Ovary (tissue), 3 donors: ENCODE data around the gene ERC1.

Experiments
- EP300 ChIP-seq: sonication (generic); formaldehyde crosslinking; IDR thresholded peaks from one replicate; pipeline ENCODE4 v1.6.1; 2017; ENCODE audit warnings: antibody characterized with exemption
- POLR2A ChIP-seq: fragments of 450-650 bp; IDR thresholded peaks from one replicate; pipeline ENCODE4 v1.6.1; 2017; ENCODE audit warnings: antibody characterized with exemption, mild to moderate bottlenecking, moderate library complexity
- TF ChIP-seq, protein P1 (sequence below), 3 donors: fragments of 450-650 bp in 2 of 3; fragments of 200-600 bp in 1 of 3; IDR thresholded peaks; one replicate each; pipeline versions ENCODE4 v1.5.1 to v1.8.0; 2016 to 2022; ENCODE audit warnings: antibody characterized with exemption in 3 of 3, mild to moderate bottlenecking in 1 of 3
- donor health status: DM: no; HTN: no; CAD: no.

DNA sequence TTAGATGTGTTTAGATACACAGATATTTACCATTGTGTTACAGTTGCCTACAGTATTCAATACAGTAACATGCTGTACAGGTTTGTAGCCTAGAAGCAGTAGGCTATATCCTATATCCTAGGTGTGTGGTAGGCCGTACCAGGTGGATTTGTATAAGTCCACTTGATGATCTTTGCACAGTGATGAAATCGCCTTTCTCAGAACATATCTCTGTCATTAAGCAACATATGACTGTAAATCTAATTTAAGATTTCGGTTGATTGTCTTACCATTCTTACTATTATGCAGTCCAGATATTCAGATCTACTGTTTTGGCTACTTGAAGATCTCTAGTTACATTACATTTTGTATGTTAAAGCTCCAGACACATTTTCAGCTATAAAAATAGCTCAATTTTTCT, 39.8 kb downstream of the ERC1 start:
- TF ChIP-seq, protein P1, sequence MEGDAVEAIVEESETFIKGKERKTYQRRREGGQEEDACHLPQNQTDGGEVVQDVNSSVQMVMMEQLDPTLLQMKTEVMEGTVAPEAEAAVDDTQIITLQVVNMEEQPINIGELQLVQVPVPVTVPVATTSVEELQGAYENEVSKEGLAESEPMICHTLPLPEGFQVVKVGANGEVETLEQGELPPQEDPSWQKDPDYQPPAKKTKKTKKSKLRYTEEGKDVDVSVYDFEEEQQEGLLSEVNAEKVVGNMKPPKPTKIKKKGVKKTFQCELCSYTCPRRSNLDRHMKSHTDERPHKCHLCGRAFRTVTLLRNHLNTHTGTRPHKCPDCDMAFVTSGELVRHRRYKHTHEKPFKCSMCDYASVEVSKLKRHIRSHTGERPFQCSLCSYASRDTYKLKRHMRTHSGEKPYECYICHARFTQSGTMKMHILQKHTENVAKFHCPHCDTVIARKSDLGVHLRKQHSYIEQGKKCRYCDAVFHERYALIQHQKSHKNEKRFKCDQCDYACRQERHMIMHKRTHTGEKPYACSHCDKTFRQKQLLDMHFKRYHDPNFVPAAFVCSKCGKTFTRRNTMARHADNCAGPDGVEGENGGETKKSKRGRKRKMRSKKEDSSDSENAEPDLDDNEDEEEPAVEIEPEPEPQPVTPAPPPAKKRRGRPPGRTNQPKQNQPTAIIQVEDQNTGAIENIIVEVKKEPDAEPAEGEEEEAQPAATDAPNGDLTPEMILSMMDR (IDR thresholded peaks at IDR 0.05), result no peak
- TF ChIP-seq EP300, result no peak
- TF ChIP-seq POLR2A, result no peak
